ENCODE results near the gene DMRT1. TPM values are rescaled to one million over a fixed set of nuclear protein-coding genes. Genes with fewer than 3 reads are reported as not detected.

DMRT1 gene
- polyA plus RNA-seq (2011; rRNA removed) (not detected in 2 replicates), polyA minus RNA-seq (2011; rRNA and poly(A)+ RNA removed) (not detected in 2 replicates)

DNA sequence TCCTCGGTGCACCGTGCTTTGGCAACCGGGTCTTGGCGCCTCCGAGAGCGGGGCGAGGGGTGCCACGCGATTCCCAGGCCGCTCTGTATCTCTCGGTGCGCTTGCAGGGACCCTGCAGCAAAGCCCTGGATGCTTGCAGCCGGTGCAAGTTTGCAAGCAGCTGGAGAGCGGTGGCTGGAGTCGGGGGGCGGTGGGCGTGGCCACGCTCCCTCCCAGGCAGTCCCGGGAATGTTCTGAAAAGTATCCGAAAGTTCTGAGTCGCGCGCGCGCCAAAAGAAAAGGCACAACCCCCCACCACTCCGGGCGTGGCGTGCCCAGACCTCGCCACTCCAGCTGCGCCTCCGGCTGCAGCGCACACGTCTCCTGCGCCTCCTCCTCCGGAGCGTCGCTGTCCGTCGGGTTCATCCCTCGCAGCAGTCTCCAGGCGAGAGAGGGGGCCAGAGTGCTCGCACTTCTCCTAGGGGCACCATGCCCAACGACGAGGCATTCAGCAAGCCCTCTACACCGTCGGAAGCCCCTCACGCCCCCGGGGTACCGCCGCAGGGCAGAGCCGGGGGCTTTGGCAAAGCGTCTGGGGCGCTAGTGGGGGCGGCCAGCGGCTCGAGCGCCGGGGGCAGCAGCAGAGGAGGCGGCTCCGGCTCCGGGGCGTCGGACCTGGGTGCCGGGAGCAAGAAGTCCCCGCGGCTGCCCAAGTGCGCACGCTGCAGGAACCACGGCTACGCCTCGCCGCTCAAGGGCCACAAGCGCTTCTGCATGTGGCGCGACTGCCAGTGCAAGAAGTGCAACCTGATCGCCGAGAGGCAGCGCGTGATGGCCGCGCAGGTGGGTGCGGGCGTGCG is at the start of gene DMRT1:
Gene DMRT1, plus strand, starts transcription at position 327 of the 839 bp plus-strand sequence. Its CDS starts 142 bp downstream, at position 469.
- no peaks in the 10 kb centered on the region for H3K36me3 ChIP-seq (ENCODE audit: control insufficient read depth, insufficient read depth, low read length)
- H3K27me3 ChIP-seq (ENCODE audit: control insufficient read depth, insufficient read depth, low read length), result peaks cover 8% of the 10 kb centered on the region
- DNase-seq (ENCODE audit: low read depth), result no peak
- no peak within 1 kb of the TSS for H3K4me3 ChIP-seq (ENCODE audit: low read depth, low read length)
- ChIA-PET CTCF (no interaction called here), POLR2A (no interaction called here)
- TF ChIP-seq, protein P1, sequence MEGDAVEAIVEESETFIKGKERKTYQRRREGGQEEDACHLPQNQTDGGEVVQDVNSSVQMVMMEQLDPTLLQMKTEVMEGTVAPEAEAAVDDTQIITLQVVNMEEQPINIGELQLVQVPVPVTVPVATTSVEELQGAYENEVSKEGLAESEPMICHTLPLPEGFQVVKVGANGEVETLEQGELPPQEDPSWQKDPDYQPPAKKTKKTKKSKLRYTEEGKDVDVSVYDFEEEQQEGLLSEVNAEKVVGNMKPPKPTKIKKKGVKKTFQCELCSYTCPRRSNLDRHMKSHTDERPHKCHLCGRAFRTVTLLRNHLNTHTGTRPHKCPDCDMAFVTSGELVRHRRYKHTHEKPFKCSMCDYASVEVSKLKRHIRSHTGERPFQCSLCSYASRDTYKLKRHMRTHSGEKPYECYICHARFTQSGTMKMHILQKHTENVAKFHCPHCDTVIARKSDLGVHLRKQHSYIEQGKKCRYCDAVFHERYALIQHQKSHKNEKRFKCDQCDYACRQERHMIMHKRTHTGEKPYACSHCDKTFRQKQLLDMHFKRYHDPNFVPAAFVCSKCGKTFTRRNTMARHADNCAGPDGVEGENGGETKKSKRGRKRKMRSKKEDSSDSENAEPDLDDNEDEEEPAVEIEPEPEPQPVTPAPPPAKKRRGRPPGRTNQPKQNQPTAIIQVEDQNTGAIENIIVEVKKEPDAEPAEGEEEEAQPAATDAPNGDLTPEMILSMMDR (IDR thresholded peaks at IDR 0.05; ENCODE audit: insufficient read depth, low read depth, low read length), result no peak

DNA sequence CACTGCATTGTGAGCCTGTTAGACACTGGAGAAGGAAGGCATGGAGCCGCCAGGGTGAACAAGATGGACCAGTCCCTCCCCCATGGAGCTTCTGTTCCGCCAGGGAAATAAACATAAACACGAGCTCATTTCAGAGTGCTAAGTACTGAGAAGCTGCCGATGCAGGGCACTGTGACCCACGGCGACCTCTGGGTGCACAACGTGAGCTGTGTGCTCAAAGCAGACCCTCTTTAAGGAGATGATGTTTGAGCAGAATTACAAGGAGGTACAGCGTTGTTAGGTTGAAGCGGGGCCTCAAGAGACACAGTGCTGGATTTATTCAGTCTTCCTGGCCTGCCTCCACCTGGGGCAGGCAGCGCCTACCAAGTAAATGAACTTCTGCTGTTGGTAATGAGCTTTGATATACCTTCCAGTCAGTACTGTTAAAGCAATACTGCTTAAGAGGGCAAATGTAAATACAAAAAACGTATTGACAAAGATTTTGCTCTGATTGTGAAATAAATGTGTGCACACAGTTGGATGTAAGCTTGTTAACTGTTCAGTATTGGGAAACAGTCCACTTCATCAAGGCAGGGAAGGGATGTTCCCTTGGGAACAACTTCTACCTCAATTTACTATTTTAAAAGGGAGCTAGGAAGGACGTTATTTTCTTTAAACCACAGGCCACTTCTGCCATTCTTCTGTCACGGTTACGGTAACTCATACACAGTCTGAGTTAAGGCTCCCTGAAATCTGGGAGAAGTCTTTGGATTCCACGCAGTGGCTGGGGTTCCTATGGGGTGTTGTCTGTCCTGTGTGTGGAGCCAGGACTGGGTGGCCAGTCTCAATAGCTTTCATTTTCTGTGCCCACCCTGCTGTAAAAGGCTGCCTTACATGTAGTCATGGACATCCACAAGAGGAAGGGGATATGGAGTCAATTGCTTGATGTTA is 48.9 kb upstream of the DMRT1 start:
- Histone ChIP-seq H3K27me3 (ENCODE audit: control insufficient read depth, insufficient read depth, low read length) (no peaks in the 10 kb centered on the region), H3K36me3 (ENCODE audit: control insufficient read depth, insufficient read depth, low read length) (no peaks in the 10 kb centered on the region), H3K4me3 (ENCODE audit: low read depth, low read length) (no peak overlapping the region)
- DNase-seq (ENCODE audit: low read depth), result no peak
- TF ChIP-seq, protein P1 (IDR thresholded peaks at IDR 0.05; ENCODE audit: insufficient read depth, low read depth, low read length), result no peak
- POLR2A ChIA-PET, result no interaction called here
- CTCF ChIA-PET, result interaction anchor here (0.6 to 2.0 kb wide), 4 partner anchors 15 to 179 kb away, joined by 3 to 6 read pairs (median 4); no protein-coding TSS in a partner anchor

DNA sequence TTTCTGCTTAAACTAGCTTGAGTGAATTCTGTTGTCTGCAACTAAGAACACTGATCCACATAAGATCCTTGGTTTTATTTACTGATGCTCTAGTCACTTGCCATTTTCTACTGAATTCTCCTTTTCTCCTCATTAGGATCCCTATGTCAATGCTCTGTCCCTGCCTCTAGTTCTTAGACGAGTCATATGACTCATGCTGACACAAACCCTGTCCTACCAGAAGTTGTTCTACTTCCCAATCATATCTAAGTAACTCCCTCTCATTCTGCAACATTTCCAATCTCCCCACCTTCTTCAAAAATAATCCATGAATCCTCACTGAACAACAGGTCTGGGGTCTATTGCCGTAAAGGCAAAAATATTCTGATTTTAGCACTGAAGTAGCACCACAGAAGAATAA is 47.1 kb upstream of the DMRT1 start:
- POLR2A ChIA-PET, result no interaction called here
- H3K36me3 ChIP-seq (ENCODE audit: control insufficient read depth, insufficient read depth, low read length), result no peaks in the 10 kb centered on the region
- DNase-seq (ENCODE audit: low read depth), result no peak
- H3K4me3 ChIP-seq (ENCODE audit: low read depth, low read length), result no peak overlapping the region
- no peaks in the 10 kb centered on the region for H3K27me3 ChIP-seq (ENCODE audit: control insufficient read depth, insufficient read depth, low read length)
- CTCF ChIA-PET, result no interaction called here
- TF ChIP-seq, protein P1 (IDR thresholded peaks at IDR 0.05; ENCODE audit: insufficient read depth, low read depth, low read length), result no peak

DNA sequence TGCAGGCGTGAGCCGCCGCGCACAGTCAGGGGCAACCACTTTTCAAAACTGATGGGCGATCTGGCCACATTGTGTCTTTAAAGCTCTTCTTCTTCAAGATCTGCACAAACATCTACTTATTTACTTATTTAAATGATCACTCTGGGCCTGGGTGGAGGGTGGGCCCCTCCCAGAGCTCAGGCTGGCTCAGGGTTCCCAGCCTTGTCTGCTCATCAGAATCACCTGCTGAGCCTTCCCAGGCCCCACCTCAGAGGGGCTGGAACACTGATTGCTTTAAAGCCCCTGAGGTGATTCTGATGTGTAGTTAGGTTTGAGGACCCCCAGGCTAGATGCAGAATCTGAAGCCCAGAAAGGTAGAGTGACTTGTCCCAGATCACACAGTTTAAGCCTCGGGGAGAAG is 45.6 kb upstream of the DMRT1 start:
- POLR2A ChIA-PET, result no interaction called here
- no peaks in the 10 kb centered on the region for H3K36me3 ChIP-seq (ENCODE audit: control insufficient read depth, insufficient read depth, low read length)
- DNase-seq (ENCODE audit: low read depth), result no peak
- no peaks in the 10 kb centered on the region for H3K27me3 ChIP-seq (ENCODE audit: control insufficient read depth, insufficient read depth, low read length)
- CTCF ChIA-PET, result no interaction called here
- TF ChIP-seq, protein P1 (IDR thresholded peaks at IDR 0.05; ENCODE audit: insufficient read depth, low read depth, low read length), result no peak
- H3K4me3 ChIP-seq (ENCODE audit: low read depth, low read length), result no peak overlapping the region

All from BJ (cell line).